ENCODE results near the gene GOLPH3L. TPM values are rescaled to one million over a fixed set of nuclear protein-coding genes. Genes with fewer than 3 reads are reported as not detected.
"Not testable (repeated sequence)": the region's sequence is repeated elsewhere in the genome, so short reads cannot be mapped to it uniquely, and the experiment has no call there.

The GOLPH3L gene
- total RNA-seq, 1 donor: 1.4 TPM

DNA sequence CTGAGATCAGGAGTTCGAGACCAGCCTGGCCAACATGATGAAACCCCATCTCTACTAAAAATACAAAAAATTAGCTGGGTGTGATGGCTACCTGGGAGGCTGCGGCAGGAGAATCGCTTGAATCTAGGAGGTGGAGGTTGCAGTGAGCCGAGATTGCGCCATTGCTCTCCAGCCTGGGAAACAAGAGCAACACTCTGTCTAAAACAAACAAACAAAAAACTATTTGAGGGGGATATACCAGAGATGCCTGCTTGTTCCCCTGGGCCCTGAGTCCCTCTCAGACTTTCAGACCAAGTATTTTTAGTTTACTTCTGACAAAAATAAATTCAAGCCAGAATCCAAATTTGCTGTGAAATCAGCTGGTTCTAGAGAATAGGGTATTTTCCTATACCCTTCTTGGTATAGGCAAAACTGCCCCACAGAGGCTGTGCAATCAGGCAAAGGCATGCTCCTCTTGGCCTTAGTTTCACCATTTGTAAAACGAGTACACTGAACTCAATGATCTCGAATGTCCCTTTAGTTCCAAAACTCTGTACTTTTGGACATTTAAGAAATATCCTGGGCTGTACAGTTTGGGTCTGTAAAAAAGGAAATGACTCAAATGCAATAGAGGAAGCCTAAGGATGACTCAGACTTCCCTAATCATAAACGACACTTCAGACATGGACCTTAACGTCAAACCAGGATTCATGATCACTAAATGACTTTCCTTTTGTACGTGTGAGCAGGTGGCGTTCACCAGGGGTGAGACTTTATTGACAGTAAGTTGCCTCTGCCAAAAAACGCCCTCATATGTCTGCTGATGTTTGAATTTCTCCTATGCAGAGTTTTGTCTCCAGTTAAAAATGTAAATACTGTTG, 83.7 kb downstream of the GOLPH3L start:
- peaks cover 70% of the 10 kb centered on the region for H3K4me1 ChIP-seq (ENCODE audit: insufficient read depth, low read length)
- H3K27me3 ChIP-seq (ENCODE audit: insufficient read depth, low read length): no peaks in the 10 kb centered on the region
- no peaks in the 10 kb centered on the region for H3K9me3 ChIP-seq (ENCODE audit: low read depth, low read length)
- no peak overlapping the region for H3K4me3 ChIP-seq (ENCODE audit: low read length)

DNA sequence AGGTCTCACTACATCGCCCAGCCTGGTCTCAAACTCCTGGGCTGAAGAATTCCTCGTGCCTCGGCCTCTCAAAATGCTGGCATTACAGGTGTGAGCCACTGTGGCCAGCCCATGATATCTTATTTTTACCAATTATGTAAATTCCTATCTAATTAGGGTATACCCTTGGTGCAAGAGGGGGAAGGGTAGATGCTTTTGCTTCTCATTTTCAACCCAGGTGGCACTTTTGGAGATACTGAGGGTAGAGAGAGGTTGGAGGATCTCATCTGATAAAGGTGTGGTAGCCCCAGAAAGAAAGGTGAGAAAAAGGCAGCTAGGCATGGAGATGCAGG, 85.0 kb downstream of the GOLPH3L start:
- Histone ChIP-seq H3K4me1 (ENCODE audit: insufficient read depth, low read length) (peaks cover 72% of the 10 kb centered on the region), H3K27me3 (ENCODE audit: insufficient read depth, low read length) (no peaks in the 10 kb centered on the region), H3K9me3 (ENCODE audit: low read depth, low read length) (no peaks in the 10 kb centered on the region), H3K4me3 (ENCODE audit: low read length) (peak overlapping the region; percentile 1)

DNA sequence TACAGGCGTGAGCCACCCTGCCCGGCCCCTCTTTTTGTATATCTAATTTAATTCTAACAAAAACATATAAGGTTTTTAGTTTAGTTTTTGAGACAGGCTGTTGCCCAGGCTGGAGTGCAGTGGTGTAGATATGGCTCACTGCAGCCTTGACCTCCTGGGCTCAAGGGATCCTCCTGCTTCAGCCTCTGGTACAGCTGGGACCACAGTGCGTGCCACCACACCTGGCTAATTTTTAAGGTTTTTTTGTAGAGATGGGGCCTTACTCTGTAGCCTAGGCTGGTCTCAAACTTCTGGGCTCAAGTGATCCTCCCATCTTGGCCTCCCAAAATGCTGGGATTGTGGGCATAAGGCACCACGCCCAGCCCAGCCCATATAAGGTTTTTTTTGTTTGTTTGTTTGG, 86.4 kb downstream of the GOLPH3L start:
- peaks cover 69% of the 10 kb centered on the region for H3K4me1 ChIP-seq (ENCODE audit: insufficient read depth, low read length)
- no peaks in the 10 kb centered on the region for H3K27me3 ChIP-seq (ENCODE audit: insufficient read depth, low read length)
- no peaks in the 10 kb centered on the region for H3K9me3 ChIP-seq (ENCODE audit: low read depth, low read length)
- no peak overlapping the region for H3K4me3 ChIP-seq (ENCODE audit: low read length)

DNA sequence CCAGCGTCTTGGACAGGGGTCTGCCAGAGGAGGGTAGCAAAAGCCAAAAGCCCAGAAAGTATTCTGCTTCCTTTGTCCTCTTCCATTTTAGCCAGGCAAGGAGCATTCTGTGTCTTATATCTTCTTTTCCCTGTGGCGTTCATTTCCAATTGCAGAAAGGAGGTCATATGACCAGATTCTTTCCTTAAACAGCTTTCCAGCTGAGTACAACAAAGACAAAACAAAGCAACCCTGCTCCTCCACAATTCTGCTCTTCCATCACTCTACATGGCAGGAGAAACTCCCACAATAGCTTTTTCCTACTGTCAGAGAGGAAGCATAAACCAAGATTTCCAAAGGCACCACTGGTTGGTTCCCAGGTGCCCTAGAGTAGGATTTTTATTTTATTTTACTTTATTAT, 87.2 kb downstream of the GOLPH3L start:
- Histone ChIP-seq H3K27me3 (ENCODE audit: insufficient read depth, low read length) (no peaks in the 10 kb centered on the region), H3K9me3 (ENCODE audit: low read depth, low read length) (no peaks in the 10 kb centered on the region), H3K4me1 (ENCODE audit: insufficient read depth, low read length) (peaks cover 67% of the 10 kb centered on the region), H3K4me3 (ENCODE audit: low read length) (no peak overlapping the region)

DNA sequence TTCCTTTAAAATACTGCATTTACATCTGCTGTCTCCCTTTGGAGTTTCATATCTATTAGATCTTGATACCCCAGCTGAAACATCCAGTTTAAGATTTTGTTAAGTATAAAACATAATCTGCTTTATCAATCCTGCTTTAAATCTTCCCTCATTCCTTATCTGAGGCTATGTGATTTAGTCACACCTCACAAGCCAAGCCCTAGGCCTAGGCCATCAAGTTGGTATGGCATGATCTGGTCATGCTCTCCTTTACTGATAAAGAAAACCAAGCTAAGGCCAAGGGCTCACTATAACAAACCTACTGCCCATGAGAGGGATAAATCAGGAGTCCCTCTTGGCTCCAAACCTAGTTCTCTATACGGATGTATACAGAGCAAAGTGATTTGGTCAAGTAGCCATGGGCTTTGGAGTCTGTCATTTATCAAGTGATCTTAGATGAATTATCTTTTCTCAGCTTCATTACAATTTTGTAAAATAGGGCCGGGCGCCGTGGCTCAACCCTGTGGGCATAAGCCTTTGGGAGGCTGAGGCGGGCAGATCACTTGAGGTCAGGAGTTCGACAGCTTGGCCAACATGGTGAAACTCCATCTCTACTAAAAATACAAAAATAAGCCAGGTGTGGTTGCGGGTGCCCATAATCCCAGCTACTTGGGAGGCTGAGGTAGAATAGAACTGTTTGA, 90.4 kb downstream of the GOLPH3L start:
- H3K27me3 ChIP-seq (ENCODE audit: insufficient read depth, low read length): no peaks in the 10 kb centered on the region
- peaks cover 42% of the 10 kb centered on the region for H3K4me1 ChIP-seq (ENCODE audit: insufficient read depth, low read length)
- no peaks in the 10 kb centered on the region for H3K9me3 ChIP-seq (ENCODE audit: low read depth, low read length)
- no peak overlapping the region for H3K4me3 ChIP-seq (ENCODE audit: low read length)

DNA sequence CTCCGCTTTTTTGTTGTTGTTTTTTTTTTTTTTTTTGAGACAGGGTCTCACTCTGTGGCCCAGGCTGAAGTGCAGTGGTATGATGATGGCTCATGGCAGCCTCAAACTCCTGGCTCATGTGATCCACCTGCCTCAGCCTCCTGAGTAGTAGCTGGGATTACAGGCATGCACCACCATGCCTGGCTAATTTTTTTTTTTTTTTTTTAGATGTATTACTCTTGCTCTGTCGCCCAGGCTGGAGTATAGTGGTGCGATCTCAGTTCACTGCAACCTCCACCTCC, 91.6 kb downstream of the GOLPH3L start:
- not testable (repeated sequence) for H3K4me3 ChIP-seq (ENCODE audit: low read length); H3K9me3 ChIP-seq (ENCODE audit: low read depth, low read length); H3K27me3 ChIP-seq (ENCODE audit: insufficient read depth, low read length)
- H3K4me1 ChIP-seq (ENCODE audit: insufficient read depth, low read length): peaks cover 30% of the 10 kb centered on the region

DNA sequence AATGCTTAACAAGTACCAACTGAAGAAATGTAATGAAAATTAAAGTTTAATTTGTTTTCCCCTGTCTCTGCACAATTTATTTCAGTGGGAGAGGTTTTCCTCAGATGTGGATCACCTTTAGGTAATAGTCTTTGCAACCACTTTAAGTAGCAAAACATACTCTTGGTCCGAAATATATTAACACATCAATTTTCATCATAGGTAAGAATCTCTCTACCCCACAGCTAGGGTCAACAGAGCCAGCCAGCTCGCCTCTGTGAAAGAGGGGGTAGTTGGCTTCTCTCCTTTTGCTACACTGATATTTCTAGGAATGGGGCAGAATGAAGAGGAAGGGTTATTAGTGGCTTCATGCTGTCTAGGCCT, 92.7 kb downstream of the GOLPH3L start:
- H3K4me1 ChIP-seq (ENCODE audit: insufficient read depth, low read length): peaks cover 18% of the 10 kb centered on the region
- no peak overlapping the region for H3K4me3 ChIP-seq (ENCODE audit: low read length)
- H3K27me3 ChIP-seq (ENCODE audit: insufficient read depth, low read length): no peaks in the 10 kb centered on the region
- H3K9me3 ChIP-seq (ENCODE audit: low read depth, low read length): no peaks in the 10 kb centered on the region

DNA sequence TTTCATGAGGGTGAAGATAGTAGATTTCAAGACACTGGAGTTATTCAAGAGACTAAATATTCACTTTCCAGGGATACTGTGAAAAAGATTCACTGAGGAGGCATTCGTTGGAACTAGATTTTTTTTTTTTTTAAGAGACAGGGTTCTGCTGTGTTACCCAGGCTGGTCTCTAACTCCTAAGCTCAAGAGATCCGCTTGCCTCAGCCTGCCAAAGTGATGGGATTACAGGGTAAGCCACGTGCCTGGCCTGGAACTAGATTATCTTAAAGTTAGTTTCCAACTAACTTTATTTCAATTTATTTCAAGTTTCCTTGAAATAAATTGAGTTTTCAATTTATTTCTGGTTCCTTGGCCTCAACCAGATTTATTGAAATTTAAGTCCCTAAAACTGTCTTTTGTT, 93.2 kb downstream of the GOLPH3L start:
- no peaks in the 10 kb centered on the region for H3K27me3 ChIP-seq (ENCODE audit: insufficient read depth, low read length)
- H3K4me3 ChIP-seq (ENCODE audit: low read length): no peak overlapping the region
- H3K9me3 ChIP-seq (ENCODE audit: low read depth, low read length): no peaks in the 10 kb centered on the region
- peaks cover 16% of the 10 kb centered on the region for H3K4me1 ChIP-seq (ENCODE audit: insufficient read depth, low read length)

DNA sequence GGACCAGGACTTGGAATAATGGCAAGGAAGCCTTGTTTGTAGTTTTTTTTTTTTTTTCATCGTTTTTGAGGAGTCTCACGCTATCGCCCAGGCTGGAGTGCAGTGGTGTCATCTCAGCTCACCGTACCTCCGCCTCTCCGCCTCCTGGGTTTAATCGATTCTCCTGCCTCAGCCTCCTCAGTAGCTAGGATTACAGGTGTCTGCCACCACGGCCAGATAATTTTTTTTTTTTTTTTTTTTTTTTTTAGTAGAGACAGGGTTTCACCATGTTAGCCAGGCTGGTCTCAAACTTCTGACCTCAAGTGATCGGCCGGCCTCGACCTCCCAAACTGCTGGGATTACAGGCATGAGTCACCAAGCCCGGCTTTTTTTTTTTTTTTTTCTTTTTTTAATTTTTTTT, 94.6 kb downstream of the GOLPH3L start:
- peaks cover 13% of the 10 kb centered on the region for H3K4me1 ChIP-seq (ENCODE audit: insufficient read depth, low read length)
- H3K9me3 ChIP-seq (ENCODE audit: low read depth, low read length); H3K27me3 ChIP-seq (ENCODE audit: insufficient read depth, low read length): not testable (repeated sequence)

DNA sequence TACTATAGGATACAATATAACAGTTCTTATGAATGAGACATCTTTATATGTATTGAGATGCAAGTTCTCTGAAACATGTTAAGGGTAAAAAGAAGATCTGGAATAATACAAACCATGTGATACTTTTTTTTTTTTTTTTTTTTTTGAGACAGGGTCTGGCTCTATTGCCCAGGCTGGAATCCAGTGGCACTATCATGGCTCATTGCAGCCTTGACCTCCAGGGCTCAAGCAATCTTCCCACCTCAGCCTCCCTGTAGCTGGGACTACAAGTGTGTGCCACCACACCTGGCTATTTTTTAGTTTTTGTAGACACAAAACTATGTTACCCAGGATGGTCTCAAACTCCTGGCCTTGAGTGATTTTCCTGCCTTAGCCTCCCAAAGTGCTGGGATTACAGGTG, 95.4 kb downstream of the GOLPH3L start:
- H3K4me3 ChIP-seq (ENCODE audit: low read length): no peak overlapping the region
- H3K9me3 ChIP-seq (ENCODE audit: low read depth, low read length): no peaks in the 10 kb centered on the region
- no peaks in the 10 kb centered on the region for H3K27me3 ChIP-seq (ENCODE audit: insufficient read depth, low read length)

More for the DNA sequence above, 94.6 kb downstream of the GOLPH3L start:
- not testable (repeated sequence) for H3K4me3 ChIP-seq (ENCODE audit: low read length)

DNA sequence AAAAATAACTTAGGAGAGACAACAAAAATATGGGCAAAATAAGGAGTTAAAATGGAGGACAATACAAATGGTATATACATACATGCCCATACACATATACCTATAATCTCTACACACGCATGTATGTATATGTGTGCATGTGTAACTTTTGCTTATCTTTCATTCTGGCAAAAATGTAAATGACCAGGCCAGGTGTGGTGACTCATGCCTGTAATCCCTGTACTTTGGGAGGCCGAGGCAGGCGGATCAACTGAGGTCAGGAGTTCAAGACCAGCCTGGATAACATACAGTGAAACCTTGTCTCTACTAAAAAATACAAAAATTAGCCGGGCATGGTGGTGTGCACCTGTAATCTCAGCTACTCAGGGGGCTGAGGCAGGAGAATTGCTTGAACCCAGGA, 98.6 kb downstream of the GOLPH3L start:
- not testable (repeated sequence) for H3K9me3 ChIP-seq (ENCODE audit: low read depth, low read length); H3K27me3 ChIP-seq (ENCODE audit: insufficient read depth, low read length); H3K4me1 ChIP-seq (ENCODE audit: insufficient read depth, low read length); H3K4me3 ChIP-seq (ENCODE audit: low read length)

More for the DNA sequence above, 95.4 kb downstream of the GOLPH3L start:
- peaks cover 13% of the 10 kb centered on the region for H3K4me1 ChIP-seq (ENCODE audit: insufficient read depth, low read length)

DNA sequence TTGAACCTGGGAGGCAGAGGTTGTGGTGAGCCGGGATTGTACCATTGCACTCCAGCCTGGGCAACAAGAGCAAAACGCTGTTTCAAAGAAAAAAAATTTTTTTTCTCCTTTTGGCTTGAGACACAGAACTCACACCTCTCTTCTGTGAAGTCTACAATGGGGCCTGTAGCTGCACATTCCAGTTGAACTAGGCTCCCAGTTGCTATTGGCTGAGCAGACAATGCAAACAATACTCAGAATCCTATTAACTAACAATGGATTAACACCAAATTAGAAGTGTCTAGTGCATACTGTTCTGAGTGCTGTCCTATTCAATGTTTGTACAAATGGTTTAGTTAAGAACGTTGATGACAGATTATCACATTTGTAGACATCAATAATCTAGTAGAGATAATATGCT, 100.0 kb downstream of the GOLPH3L start:
- no peaks in the 10 kb centered on the region for H3K9me3 ChIP-seq (ENCODE audit: low read depth, low read length)
- peaks cover 16% of the 10 kb centered on the region for H3K4me1 ChIP-seq (ENCODE audit: insufficient read depth, low read length)
- H3K4me3 ChIP-seq (ENCODE audit: low read length): no peak overlapping the region

More for the DNA sequence above, 100.0 kb downstream of the GOLPH3L start:
- H3K27me3 ChIP-seq (ENCODE audit: insufficient read depth, low read length): no peaks in the 10 kb centered on the region

Other genes with a start within 250 kb of the GOLPH3L start
- gene TARS2, start 209.7 kb downstream of the GOLPH3L start, total RNA-seq: 10.2 TPM
- gene ECM1, start 189.0 kb downstream of the GOLPH3L start, total RNA-seq: 0.21 TPM
- not detected for gene FALEC, start 181.4 kb downstream of the GOLPH3L start, total RNA-seq
- 3.3 TPM for gene ADAMTSL4, start 147.7 kb downstream of the GOLPH3L start, total RNA-seq
- gene MCL1, start 117.5 kb downstream of the GOLPH3L start, total RNA-seq: 1,412 TPM
- gene ENSA, start 67.5 kb downstream of the GOLPH3L start, total RNA-seq: 147 TPM
- gene HORMAD1, start 23.7 kb upstream of the GOLPH3L start, total RNA-seq: 3.3 TPM
- gene CTSS, start 68.6 kb upstream of the GOLPH3L start, total RNA-seq: 1,898 TPM
- 8.1 TPM for gene CTSK, start 111.1 kb upstream of the GOLPH3L start, total RNA-seq
- gene ARNT, start 179.4 kb upstream of the GOLPH3L start, total RNA-seq: 38.5 TPM
- gene CTXND2, start 190.0 kb upstream of the GOLPH3L start, total RNA-seq: not detected
- 47.3 TPM for gene SETDB1, start 229.2 kb upstream of the GOLPH3L start, total RNA-seq